WTC11 (cell line): ENCODE data around the gene CRCP. TPM values are rescaled to one million over a fixed set of nuclear protein-coding genes. Genes with fewer than 3 reads are reported as not detected.

ENCODE experiments used
- ATAC-seq: fragments of 200-7000 bp; cut with Tn5 transposase; 2 replicates; pipeline ENCODE4 v1.10.0; 2021; ENCODE audit warnings: mild to moderate bottlenecking, moderate library complexity
- CTCF ChIA-PET: fragments of 300-600 bp; sonication (Branson Sonifier 250); formaldehyde crosslinking; loops from one replicate; lab custom pipeline; 2021; ENCODE audit warnings: antibody characterized with exemption; lab: Charles Lee
- POLR2A ChIA-PET: fragments of 350-600 bp; sonication (Branson Sonifier 250); formaldehyde crosslinking; loops from one replicate; lab custom pipeline; 2021; ENCODE audit warnings: antibody characterized with exemption; lab: Charles Lee
- DNase-seq: peaks from one replicate; pipeline ENCODE4 v3.0.0; 2021; ENCODE audit warnings: low spot score
- H3K27ac Mint-ChIP-seq: 2 replicates; pipeline ENCODE4 v1.8.0; 2021; ENCODE audit warnings: mixed read lengths
- H3K27me3 Mint-ChIP-seq: 2 replicates; pipeline ENCODE4 v1.8.0; 2021; ENCODE audit warnings: low read depth, mild to moderate bottlenecking, moderate library complexity, mixed read lengths
- H3K36me3 Mint-ChIP-seq: 2 replicates; pipeline ENCODE4 v1.8.0; 2021; ENCODE audit warnings: mixed read lengths
- H3K4me1 Mint-ChIP-seq: 2 replicates; pipeline ENCODE4 v1.8.0; 2022; ENCODE audit warnings: mixed read lengths
- H3K4me3 Mint-ChIP-seq: 2 replicates; pipeline ENCODE4 v1.8.0; 2021; ENCODE audit warnings: mild to moderate bottlenecking, moderate library complexity, mixed read lengths
- H3K9me3 Mint-ChIP-seq: 2 replicates; pipeline ENCODE4 v1.8.0; 2021; ENCODE audit warnings: mixed read lengths
- ETV6 ChIP-seq: sonication (generic); formaldehyde crosslinking; IDR thresholded peaks from 2 replicates; pipeline ENCODE4 v1.8.1; 2022; ENCODE audit warnings: mild to moderate bottlenecking, missing genetic modification reagents
- GRHL2 ChIP-seq: fragments of 250-450 bp; sonication (Bioruptor Pico); IDR thresholded peaks from 2 replicates; pipeline ENCODE4 v1.8.0; 2022; ENCODE audit warnings: mild to moderate bottlenecking, moderate library complexity; ENCODE audit not compliant: insufficient replicate concordance, severe bottlenecking
- JUN ChIP-seq: sonication (generic); formaldehyde crosslinking; IDR thresholded peaks from 2 replicates; pipeline ENCODE4 v1.8.0; 2023; ENCODE audit warnings: mild to moderate bottlenecking, missing genetic modification reagents
- KAT7 ChIP-seq: sonication (generic); formaldehyde crosslinking; IDR thresholded peaks from 2 replicates; pipeline ENCODE4 v1.8.1; 2023; ENCODE audit warnings: missing genetic modification reagents, mild to moderate bottlenecking, borderline replicate concordance
- MYBL2 ChIP-seq: sonication (generic); formaldehyde crosslinking; IDR thresholded peaks from 2 replicates; pipeline ENCODE4 v1.8.1; 2023; ENCODE audit warnings: mild to moderate bottlenecking, moderate library complexity, missing genetic modification reagents
- RELA ChIP-seq: sonication (generic); formaldehyde crosslinking; IDR thresholded peaks from 2 replicates; pipeline ENCODE4 v1.8.1; 2022; ENCODE audit warnings: missing genetic modification reagents, mild to moderate bottlenecking, borderline replicate concordance
- TCF7 ChIP-seq: sonication (generic); formaldehyde crosslinking; IDR thresholded peaks from 2 replicates; pipeline ENCODE4 v1.8.0; 2022; ENCODE audit warnings: mild to moderate bottlenecking, low read depth, missing genetic modification reagents, moderate library complexity
- ZNF317 ChIP-seq: sonication (generic); formaldehyde crosslinking; IDR thresholded peaks from 2 replicates; pipeline ENCODE4 v1.8.1; 2023; ENCODE audit warnings: low read depth, mild to moderate bottlenecking, moderate library complexity, missing genetic modification reagents, borderline replicate concordance
- total RNA-seq: library from RNA; stranded (reverse); gene quantifications from 3 replicates; pipeline ENCODE4 v1.2.3, GENCODE V29; 2021
- TF ChIP-seq, protein P1 (sequence below): sonication (generic); formaldehyde crosslinking; IDR thresholded peaks from 2 replicates; pipeline ENCODE4 v1.8.0; 2023; ENCODE audit warnings: missing genetic modification reagents, mild to moderate bottlenecking, borderline replicate concordance
- TF ChIP-seq, protein P2 (sequence below): fragments of 200-600 bp; IDR thresholded peaks from 2 replicates; pipeline ENCODE4 v1.8.0; 2022; ENCODE audit warnings: antibody characterized with exemption
- TF ChIP-seq, protein P3 (sequence below): fragments of 250-450 bp; sonication (Bioruptor Pico); IDR thresholded peaks from 2 replicates; pipeline ENCODE4 v1.9.0; 2021; ENCODE audit warnings: mild to moderate bottlenecking, borderline replicate concordance
- TF ChIP-seq, protein P4 (sequence below): sonication (generic); formaldehyde crosslinking; IDR thresholded peaks from 2 replicates; pipeline ENCODE4 v1.8.1; 2023; ENCODE audit warnings: mild to moderate bottlenecking, missing genetic modification reagents
- TF ChIP-seq, protein P5 (sequence below): fragments of 250-450 bp; sonication (Bioruptor Pico); IDR thresholded peaks from 2 replicates; pipeline ENCODE4 v2.1.2; 2022; ENCODE audit warnings: mild to moderate bottlenecking, moderate library complexity
- TF ChIP-seq, protein P6 (sequence below): sonication (generic); formaldehyde crosslinking; IDR thresholded peaks from 2 replicates; pipeline ENCODE4 v1.8.1; 2022; ENCODE audit warnings: mild to moderate bottlenecking, missing genetic modification reagents, moderate library complexity, borderline replicate concordance
- TF ChIP-seq, protein P7 (sequence below): fragments of 250-450 bp; sonication (Bioruptor Pico); IDR thresholded peaks from 2 replicates; pipeline ENCODE4 v1.9.0; 2021; ENCODE audit warnings: moderate library complexity, mild to moderate bottlenecking, inconsistent platforms, borderline replicate concordance

CRCP gene
- total RNA-seq, 1 experiment from 2014 or later = 23.3 TPM

DNA sequence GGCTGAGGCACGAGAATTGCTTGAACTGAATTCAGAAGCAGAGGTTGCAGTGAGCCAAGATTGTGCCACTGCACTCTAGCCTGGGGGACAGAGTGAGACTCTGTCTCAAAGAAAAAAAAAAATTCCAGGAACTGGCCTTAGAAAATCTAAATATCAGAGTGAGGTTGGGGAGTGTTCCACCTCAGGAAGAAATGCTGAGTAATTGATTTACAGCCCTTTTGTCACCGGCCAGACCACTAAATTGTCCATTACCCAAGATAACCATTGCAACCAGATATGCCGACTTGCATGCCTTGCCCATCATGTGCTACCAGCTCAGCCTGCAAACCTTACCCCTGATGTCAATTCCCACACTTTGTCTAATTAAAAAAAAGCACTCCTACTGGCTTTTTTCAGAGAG is 42.4 kb downstream of the CRCP start:
- Mint-ChIP-seq H3K36me3 (peaks cover 23% of the 10 kb centered on the region), H3K9me3 (no peaks in the 10 kb centered on the region), H3K27me3 (no peaks in the 10 kb centered on the region), H3K4me3 (no peak overlapping the region), H3K4me1 (peaks cover 15% of the 10 kb centered on the region), H3K27ac (no peak overlapping the region)
- TF ChIP-seq ZNF317 (CRISPR knock-in tag) = no peak
- TF ChIP-seq, protein P1, sequence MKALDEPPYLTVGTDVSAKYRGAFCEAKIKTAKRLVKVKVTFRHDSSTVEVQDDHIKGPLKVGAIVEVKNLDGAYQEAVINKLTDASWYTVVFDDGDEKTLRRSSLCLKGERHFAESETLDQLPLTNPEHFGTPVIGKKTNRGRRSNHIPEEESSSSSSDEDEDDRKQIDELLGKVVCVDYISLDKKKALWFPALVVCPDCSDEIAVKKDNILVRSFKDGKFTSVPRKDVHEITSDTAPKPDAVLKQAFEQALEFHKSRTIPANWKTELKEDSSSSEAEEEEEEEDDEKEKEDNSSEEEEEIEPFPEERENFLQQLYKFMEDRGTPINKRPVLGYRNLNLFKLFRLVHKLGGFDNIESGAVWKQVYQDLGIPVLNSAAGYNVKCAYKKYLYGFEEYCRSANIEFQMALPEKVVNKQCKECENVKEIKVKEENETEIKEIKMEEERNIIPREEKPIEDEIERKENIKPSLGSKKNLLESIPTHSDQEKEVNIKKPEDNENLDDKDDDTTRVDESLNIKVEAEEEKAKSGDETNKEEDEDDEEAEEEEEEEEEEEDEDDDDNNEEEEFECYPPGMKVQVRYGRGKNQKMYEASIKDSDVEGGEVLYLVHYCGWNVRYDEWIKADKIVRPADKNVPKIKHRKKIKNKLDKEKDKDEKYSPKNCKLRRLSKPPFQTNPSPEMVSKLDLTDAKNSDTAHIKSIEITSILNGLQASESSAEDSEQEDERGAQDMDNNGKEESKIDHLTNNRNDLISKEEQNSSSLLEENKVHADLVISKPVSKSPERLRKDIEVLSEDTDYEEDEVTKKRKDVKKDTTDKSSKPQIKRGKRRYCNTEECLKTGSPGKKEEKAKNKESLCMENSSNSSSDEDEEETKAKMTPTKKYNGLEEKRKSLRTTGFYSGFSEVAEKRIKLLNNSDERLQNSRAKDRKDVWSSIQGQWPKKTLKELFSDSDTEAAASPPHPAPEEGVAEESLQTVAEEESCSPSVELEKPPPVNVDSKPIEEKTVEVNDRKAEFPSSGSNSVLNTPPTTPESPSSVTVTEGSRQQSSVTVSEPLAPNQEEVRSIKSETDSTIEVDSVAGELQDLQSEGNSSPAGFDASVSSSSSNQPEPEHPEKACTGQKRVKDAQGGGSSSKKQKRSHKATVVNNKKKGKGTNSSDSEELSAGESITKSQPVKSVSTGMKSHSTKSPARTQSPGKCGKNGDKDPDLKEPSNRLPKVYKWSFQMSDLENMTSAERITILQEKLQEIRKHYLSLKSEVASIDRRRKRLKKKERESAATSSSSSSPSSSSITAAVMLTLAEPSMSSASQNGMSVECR = no peak
- TF ChIP-seq JUN (CRISPR knock-in tag) = no peak
- no peak for TF ChIP-seq RELA (CRISPR knock-in tag)
- TF ChIP-seq, protein P2, sequence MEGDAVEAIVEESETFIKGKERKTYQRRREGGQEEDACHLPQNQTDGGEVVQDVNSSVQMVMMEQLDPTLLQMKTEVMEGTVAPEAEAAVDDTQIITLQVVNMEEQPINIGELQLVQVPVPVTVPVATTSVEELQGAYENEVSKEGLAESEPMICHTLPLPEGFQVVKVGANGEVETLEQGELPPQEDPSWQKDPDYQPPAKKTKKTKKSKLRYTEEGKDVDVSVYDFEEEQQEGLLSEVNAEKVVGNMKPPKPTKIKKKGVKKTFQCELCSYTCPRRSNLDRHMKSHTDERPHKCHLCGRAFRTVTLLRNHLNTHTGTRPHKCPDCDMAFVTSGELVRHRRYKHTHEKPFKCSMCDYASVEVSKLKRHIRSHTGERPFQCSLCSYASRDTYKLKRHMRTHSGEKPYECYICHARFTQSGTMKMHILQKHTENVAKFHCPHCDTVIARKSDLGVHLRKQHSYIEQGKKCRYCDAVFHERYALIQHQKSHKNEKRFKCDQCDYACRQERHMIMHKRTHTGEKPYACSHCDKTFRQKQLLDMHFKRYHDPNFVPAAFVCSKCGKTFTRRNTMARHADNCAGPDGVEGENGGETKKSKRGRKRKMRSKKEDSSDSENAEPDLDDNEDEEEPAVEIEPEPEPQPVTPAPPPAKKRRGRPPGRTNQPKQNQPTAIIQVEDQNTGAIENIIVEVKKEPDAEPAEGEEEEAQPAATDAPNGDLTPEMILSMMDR = no peak
- TF ChIP-seq, protein P3, sequence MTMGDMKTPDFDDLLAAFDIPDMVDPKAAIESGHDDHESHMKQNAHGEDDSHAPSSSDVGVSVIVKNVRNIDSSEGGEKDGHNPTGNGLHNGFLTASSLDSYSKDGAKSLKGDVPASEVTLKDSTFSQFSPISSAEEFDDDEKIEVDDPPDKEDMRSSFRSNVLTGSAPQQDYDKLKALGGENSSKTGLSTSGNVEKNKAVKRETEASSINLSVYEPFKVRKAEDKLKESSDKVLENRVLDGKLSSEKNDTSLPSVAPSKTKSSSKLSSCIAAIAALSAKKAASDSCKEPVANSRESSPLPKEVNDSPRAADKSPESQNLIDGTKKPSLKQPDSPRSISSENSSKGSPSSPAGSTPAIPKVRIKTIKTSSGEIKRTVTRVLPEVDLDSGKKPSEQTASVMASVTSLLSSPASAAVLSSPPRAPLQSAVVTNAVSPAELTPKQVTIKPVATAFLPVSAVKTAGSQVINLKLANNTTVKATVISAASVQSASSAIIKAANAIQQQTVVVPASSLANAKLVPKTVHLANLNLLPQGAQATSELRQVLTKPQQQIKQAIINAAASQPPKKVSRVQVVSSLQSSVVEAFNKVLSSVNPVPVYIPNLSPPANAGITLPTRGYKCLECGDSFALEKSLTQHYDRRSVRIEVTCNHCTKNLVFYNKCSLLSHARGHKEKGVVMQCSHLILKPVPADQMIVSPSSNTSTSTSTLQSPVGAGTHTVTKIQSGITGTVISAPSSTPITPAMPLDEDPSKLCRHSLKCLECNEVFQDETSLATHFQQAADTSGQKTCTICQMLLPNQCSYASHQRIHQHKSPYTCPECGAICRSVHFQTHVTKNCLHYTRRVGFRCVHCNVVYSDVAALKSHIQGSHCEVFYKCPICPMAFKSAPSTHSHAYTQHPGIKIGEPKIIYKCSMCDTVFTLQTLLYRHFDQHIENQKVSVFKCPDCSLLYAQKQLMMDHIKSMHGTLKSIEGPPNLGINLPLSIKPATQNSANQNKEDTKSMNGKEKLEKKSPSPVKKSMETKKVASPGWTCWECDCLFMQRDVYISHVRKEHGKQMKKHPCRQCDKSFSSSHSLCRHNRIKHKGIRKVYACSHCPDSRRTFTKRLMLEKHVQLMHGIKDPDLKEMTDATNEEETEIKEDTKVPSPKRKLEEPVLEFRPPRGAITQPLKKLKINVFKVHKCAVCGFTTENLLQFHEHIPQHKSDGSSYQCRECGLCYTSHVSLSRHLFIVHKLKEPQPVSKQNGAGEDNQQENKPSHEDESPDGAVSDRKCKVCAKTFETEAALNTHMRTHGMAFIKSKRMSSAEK = no peak
- TF ChIP-seq KAT7 = no peak
- no peak for TF ChIP-seq ETV6 (CRISPR knock-in tag)
- TF ChIP-seq, protein P4, sequence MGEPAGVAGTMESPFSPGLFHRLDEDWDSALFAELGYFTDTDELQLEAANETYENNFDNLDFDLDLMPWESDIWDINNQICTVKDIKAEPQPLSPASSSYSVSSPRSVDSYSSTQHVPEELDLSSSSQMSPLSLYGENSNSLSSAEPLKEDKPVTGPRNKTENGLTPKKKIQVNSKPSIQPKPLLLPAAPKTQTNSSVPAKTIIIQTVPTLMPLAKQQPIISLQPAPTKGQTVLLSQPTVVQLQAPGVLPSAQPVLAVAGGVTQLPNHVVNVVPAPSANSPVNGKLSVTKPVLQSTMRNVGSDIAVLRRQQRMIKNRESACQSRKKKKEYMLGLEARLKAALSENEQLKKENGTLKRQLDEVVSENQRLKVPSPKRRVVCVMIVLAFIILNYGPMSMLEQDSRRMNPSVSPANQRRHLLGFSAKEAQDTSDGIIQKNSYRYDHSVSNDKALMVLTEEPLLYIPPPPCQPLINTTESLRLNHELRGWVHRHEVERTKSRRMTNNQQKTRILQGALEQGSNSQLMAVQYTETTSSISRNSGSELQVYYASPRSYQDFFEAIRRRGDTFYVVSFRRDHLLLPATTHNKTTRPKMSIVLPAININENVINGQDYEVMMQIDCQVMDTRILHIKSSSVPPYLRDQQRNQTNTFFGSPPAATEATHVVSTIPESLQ (CRISPR knock-in tag) = no peak
- TF ChIP-seq, protein P5, sequence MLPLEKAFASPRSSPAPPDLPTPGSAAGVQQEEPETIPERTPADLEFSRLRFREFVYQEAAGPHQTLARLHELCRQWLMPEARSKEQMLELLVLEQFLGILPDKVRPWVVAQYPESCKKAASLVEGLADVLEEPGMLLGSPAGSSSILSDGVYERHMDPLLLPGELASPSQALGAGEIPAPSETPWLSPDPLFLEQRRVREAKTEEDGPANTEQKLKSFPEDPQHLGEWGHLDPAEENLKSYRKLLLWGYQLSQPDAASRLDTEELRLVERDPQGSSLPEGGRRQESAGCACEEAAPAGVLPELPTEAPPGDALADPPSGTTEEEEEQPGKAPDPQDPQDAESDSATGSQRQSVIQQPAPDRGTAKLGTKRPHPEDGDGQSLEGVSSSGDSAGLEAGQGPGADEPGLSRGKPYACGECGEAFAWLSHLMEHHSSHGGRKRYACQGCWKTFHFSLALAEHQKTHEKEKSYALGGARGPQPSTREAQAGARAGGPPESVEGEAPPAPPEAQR (CRISPR knock-in tag) = no peak
- POLR2A ChIA-PET = no interaction called here
- DNase-seq (no peak), ATAC-seq (no peak)
- CTCF ChIA-PET = no interaction called here

DNA sequence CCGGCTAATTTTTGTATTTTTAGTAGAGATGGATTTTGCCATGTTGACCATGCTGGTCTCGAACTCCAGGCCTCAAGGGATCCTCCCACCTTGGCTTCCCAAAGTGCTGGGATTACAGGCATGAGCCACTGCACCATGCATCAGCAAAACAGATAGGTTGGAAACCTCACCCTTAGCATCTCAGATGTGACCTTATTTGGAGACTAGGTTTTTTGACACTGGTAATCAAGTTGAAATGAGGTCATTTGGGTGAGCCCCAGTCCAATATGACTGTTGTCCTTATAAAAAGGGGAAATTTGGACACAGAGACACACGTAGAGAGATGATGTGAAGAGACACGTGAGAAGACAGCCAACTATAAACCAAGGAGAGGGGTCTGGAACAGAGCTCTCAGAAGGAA is 48.0 kb downstream of the CRCP start:
- ChIA-PET POLR2A (interaction anchor here (0.7 kb wide), 1 partner anchor 23 kb away, joined by 6 read pairs; no protein-coding TSS in a partner anchor), CTCF (no interaction called here)
- Mint-ChIP-seq H3K4me3 (no peak overlapping the region), H3K4me1 (no peaks in the 10 kb centered on the region), H3K27me3 (no peaks in the 10 kb centered on the region), H3K27ac (no peak overlapping the region), H3K9me3 (no peaks in the 10 kb centered on the region), H3K36me3 (peaks cover 8% of the 10 kb centered on the region)
- no peak for DNase-seq
- ATAC-seq = no peak
- TF ChIP-seq GRHL2 = no peak
- TF ChIP-seq, protein P6, sequence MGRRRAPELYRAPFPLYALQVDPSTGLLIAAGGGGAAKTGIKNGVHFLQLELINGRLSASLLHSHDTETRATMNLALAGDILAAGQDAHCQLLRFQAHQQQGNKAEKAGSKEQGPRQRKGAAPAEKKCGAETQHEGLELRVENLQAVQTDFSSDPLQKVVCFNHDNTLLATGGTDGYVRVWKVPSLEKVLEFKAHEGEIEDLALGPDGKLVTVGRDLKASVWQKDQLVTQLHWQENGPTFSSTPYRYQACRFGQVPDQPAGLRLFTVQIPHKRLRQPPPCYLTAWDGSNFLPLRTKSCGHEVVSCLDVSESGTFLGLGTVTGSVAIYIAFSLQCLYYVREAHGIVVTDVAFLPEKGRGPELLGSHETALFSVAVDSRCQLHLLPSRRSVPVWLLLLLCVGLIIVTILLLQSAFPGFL = no peak
- TF ChIP-seq, protein P2 = no peak
- no peak for TF ChIP-seq TCF7
- TF ChIP-seq, protein P7, sequence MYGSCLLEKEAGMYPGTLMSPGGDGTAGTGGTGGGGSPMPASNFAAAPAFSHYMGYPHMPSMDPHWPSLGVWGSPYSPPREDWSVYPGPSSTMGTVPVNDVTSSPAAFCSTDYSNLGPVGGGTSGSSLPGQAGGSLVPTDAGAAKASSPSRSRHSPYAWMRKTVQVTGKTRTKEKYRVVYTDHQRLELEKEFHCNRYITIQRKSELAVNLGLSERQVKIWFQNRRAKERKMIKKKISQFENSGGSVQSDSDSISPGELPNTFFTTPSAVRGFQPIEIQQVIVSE = no peak
- no peak for TF ChIP-seq MYBL2 (CRISPR knock-in tag)
